ENCODE measurements around the gene TMEM209. TPM values are rescaled to one million over a fixed set of nuclear protein-coding genes. Genes with fewer than 3 reads are reported as not detected.

TMEM209 gene
- total RNA-seq, 1 donor from 2014 or later = 15.4 TPM

DNA sequence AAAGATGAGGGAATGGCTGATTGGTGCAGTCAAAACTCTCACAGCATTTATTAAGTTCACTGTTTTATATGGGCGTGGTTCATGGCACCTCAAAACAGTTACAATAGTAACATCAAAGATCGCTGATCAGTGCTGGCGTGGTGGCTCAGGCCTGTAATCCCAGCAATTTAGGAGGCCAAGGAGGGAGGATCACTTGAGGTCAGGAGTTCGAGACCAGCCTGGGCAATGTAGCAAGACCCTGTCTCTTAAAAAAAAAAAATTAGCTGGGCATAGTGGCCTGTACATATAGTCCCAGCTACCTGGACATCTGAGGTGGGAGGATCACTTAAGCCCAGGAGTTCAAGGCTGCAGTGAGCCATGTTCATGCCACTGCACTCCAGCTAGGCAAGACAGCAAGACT, 86.4 kb downstream of the TMEM209 start:
- no peak overlapping the region for H3K27ac Mint-ChIP-seq (ENCODE audit: unreplicated experiment)
- H3K9me3 Mint-ChIP-seq (ENCODE audit: unreplicated experiment) = no peaks in the 10 kb centered on the region
- no peaks in the 10 kb centered on the region for H3K27me3 Mint-ChIP-seq (ENCODE audit: unreplicated experiment)
- H3K4me1 Mint-ChIP-seq (ENCODE audit: low read depth, unreplicated experiment) = no peaks in the 10 kb centered on the region
- DNase-seq = no peak
- TF ChIP-seq, protein P1, sequence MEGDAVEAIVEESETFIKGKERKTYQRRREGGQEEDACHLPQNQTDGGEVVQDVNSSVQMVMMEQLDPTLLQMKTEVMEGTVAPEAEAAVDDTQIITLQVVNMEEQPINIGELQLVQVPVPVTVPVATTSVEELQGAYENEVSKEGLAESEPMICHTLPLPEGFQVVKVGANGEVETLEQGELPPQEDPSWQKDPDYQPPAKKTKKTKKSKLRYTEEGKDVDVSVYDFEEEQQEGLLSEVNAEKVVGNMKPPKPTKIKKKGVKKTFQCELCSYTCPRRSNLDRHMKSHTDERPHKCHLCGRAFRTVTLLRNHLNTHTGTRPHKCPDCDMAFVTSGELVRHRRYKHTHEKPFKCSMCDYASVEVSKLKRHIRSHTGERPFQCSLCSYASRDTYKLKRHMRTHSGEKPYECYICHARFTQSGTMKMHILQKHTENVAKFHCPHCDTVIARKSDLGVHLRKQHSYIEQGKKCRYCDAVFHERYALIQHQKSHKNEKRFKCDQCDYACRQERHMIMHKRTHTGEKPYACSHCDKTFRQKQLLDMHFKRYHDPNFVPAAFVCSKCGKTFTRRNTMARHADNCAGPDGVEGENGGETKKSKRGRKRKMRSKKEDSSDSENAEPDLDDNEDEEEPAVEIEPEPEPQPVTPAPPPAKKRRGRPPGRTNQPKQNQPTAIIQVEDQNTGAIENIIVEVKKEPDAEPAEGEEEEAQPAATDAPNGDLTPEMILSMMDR (IDR thresholded peaks at IDR 0.05; ENCODE audit: partially characterized antibody, unreplicated experiment) = no peak
- H3K36me3 Mint-ChIP-seq (ENCODE audit: unreplicated experiment) = no peaks in the 10 kb centered on the region
- H3K4me3 Mint-ChIP-seq (ENCODE audit: unreplicated experiment) = no peak overlapping the region

DNA sequence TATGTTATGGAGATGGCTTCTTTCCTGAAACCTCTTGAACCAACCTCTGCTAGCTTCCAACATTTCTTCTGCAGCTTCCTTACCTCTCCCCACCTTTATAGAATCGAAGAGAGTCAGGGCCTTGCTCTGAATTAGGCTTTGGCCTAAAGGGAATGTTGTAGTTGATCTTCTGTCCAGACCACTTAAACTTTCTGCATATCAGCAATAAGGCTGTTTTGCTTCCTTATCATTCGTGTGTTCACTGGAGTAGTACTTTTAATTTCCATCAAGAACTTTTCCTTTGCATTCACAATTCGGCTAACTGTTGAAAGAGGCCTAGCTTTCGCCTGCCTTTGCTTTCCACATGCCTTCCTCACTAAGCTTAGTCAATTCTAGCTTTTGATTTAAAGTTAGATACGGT, 86.9 kb downstream of the TMEM209 start:
- H3K4me3 Mint-ChIP-seq (ENCODE audit: unreplicated experiment) = no peak overlapping the region
- DNase-seq = no peak
- H3K9me3 Mint-ChIP-seq (ENCODE audit: unreplicated experiment) = no peaks in the 10 kb centered on the region
- H3K27me3 Mint-ChIP-seq (ENCODE audit: unreplicated experiment) = no peaks in the 10 kb centered on the region
- TF ChIP-seq, protein P1 (IDR thresholded peaks at IDR 0.05; ENCODE audit: partially characterized antibody, unreplicated experiment) = no peak
- H3K4me1 Mint-ChIP-seq (ENCODE audit: low read depth, unreplicated experiment) = no peaks in the 10 kb centered on the region
- no peaks in the 10 kb centered on the region for H3K36me3 Mint-ChIP-seq (ENCODE audit: unreplicated experiment)
- H3K27ac Mint-ChIP-seq (ENCODE audit: unreplicated experiment) = no peak overlapping the region

DNA sequence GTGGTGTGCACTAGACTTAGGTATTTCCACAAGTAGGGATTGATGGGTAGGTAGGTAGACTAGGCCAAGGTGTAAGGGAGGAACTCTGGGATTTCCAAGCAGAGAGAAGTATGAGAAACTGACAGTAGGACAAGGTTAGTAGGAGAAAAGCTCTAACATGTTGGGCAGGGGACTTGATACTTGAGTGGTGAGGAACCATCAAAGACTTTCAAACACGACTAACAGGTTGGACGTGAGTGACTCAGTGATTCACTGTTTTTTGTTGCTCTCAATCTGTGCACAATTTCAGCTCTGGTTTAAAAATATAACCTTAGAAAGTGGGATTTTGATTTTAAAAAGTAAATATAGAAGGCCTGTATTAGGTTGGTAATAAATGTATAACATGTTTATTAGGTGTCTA, 90.4 kb downstream of the TMEM209 start:
- no peak for DNase-seq
- H3K4me3 Mint-ChIP-seq (ENCODE audit: unreplicated experiment) = no peak overlapping the region
- H3K36me3 Mint-ChIP-seq (ENCODE audit: unreplicated experiment) = no peaks in the 10 kb centered on the region
- peaks cover 5% of the 10 kb centered on the region for H3K4me1 Mint-ChIP-seq (ENCODE audit: low read depth, unreplicated experiment)
- TF ChIP-seq, protein P1 (IDR thresholded peaks at IDR 0.05; ENCODE audit: partially characterized antibody, unreplicated experiment) = no peak
- H3K9me3 Mint-ChIP-seq (ENCODE audit: unreplicated experiment) = no peaks in the 10 kb centered on the region
- H3K27me3 Mint-ChIP-seq (ENCODE audit: unreplicated experiment) = no peaks in the 10 kb centered on the region
- H3K27ac Mint-ChIP-seq (ENCODE audit: unreplicated experiment) = no peak overlapping the region

Other genes starting within 250 kb of the TMEM209 start
- 30.1 TPM for gene ZC3HC1, start 154.0 kb downstream of the TMEM209 start, total RNA-seq (ENCODE audit: unreplicated experiment)
- gene KLHDC10, start 134.9 kb downstream of the TMEM209 start, total RNA-seq (ENCODE audit: unreplicated experiment) = 29.8 TPM
- gene SSMEM1, start 2.5 kb upstream of the TMEM209 start, total RNA-seq (ENCODE audit: unreplicated experiment) = not detected
- not detected for gene CPA2, start 61.5 kb upstream of the TMEM209 start, total RNA-seq (ENCODE audit: unreplicated experiment)
- gene CPA4, start 87.8 kb upstream of the TMEM209 start, total RNA-seq (ENCODE audit: unreplicated experiment) = not detected
- not detected for gene CPA5, start 139.4 kb upstream of the TMEM209 start, total RNA-seq (ENCODE audit: unreplicated experiment)
- not detected for gene CPA1, start 175.1 kb upstream of the TMEM209 start, total RNA-seq (ENCODE audit: unreplicated experiment)
- 34.7 TPM for gene CEP41, start 235.6 kb upstream of the TMEM209 start, total RNA-seq (ENCODE audit: unreplicated experiment)